PFSK-1 (cell line): Measurements from ENCODE around the gene AQP7.

Experiments used
- FOXP2 ChIP-seq: optimal IDR thresholded peaks from 2 replicates; pipeline ENCODE3; 2011; ENCODE audit warnings: borderline replicate concordance, control low read depth, inconsistent platforms; ENCODE audit not compliant: insufficient read depth; ENCODE audit errors: extremely low read length, extremely low read depth
- POLR2AphosphoS5 ChIP-seq: IDR thresholded peaks from 2 replicates; pipeline ENCODE4 v1.6.1; 2012; ENCODE audit warnings: low read depth, mild to moderate bottlenecking, control low read depth, low read length, moderate library complexity
- REST ChIP-seq, 2 experiments: IDR thresholded peaks; 2 replicates each; pipeline versions ENCODE4 v1.6.1 to v1.8.0; 2011 to 2012; ENCODE audit warnings: low read depth in 2 of 2, low read length in 2 of 2, control low read depth in 1 of 2, inconsistent platforms in 1 of 2, mild to moderate bottlenecking in 1 of 2, moderate library complexity in 1 of 2; ENCODE audit not compliant: insufficient read depth in 1 of 2
- SIN3A ChIP-seq: IDR thresholded peaks from 2 replicates; pipeline ENCODE4 v1.6.1; 2012; ENCODE audit warnings: mild to moderate bottlenecking, low read length, moderate library complexity, borderline replicate concordance; ENCODE audit not compliant: insufficient read depth
- TAF1 ChIP-seq: IDR thresholded peaks from 2 replicates; pipeline ENCODE4 v1.6.1; 2012; ENCODE audit warnings: low read length, control low read depth, borderline replicate concordance; ENCODE audit not compliant: insufficient read depth

AQP7 gene

GRCh38 chr9:33408087-33408486, 5.7 kb upstream of the AQP7 start:
- TF ChIP-seq FOXP2 (no peak), SIN3A (no peak), REST (IDR thresholded peaks at IDR 0.05; ENCODE audit: insufficient read depth in 1 of 2, low read depth in 2 of 2, low read length in 2 of 2) (no peak), POLR2AphosphoS5 (no peak), TAF1 (no peak)

DNA sequence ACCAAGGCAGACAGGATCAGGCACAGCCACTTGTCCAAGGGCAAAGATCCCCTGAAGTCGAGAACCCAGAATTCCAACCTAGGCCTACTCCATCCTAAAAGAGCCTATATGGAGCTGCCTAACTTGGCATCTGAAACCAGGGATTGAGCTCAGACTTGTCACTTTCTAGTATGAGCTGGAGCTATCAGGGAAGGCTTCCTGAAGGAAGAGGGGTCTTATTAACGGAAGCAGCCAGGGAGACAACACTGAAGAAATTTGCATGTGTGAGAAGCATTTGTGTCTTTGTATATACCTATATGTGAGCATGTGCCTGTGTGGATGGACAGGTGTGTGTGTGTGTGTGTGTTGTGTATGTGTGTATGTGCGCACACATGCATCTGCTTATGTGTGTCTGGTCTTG, 4.7 kb upstream of the AQP7 start:
- TF ChIP-seq REST (IDR thresholded peaks at IDR 0.05; ENCODE audit: insufficient read depth in 1 of 2, low read depth in 2 of 2, low read length in 2 of 2), result no peak

DNA sequence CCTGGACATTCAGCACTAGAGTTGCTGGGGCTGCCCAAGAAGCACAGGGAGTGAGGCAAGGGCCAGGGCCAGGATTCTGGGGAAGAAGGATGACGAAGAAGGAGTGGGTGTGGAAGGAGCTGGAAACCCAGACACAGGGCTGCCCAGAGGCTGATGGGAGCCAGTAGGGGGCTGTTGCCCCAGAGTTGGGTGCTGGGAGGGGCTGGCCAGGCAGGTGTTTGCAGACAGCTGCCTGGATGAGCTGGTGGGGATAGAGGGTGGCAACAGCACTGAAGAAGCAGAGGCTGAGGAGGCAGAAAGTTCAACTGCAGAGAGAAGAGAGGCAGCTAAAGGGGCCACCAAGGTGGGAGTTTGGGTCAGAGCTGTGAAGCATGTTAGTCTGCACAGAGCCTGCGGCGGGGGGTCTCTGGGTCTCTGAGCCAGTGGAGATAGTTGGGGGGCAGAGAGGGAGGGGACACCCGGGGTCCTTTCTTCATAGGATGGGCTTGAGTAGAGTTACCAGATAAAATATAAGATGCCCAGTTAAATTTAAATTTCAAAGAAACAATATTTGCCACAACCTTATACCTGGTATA, 2.5 kb upstream of the AQP7 start:
- TF ChIP-seq REST (IDR thresholded peaks at IDR 0.05; ENCODE audit: insufficient read depth in 1 of 2, low read depth in 2 of 2, low read length in 2 of 2) (no peak), POLR2AphosphoS5 (no peak), FOXP2 (no peak), SIN3A (no peak), TAF1 (no peak)

- TF ChIP-seq REST (IDR thresholded peaks at IDR 0.05; ENCODE audit: insufficient read depth in 1 of 2, low read depth in 2 of 2, low read length in 2 of 2), result no peak
- TF ChIP-seq SIN3A, result no peak
- no peak for TF ChIP-seq FOXP2
- no peak for TF ChIP-seq TAF1
- no peak for TF ChIP-seq POLR2AphosphoS5
Measured at GRCh38 chr9:33403941-33404787, 1.8 kb upstream of the AQP7 start.

DNA sequence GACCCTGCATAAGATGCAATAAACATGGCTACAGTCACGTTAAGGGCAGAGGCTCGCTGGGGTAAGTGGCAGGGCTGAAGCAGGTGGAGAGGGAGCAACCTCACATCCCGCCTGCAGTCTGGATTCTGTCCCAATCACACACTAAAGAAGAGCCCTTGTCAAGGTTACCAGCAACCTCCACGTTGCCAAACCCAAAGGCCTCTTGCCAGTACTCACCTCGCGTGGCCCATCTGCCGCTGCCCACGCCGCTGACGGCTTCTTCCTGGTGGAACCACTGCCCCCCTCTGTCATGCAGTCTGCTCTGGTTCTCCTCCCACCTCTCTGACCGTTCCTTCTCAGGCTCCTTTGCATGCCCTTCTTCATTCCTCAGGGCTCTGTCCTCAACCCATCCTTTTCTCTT, 8.8 kb downstream of the AQP7 start:
- TF ChIP-seq POLR2AphosphoS5 (no peak), TAF1 (no peak), FOXP2 (no peak), SIN3A (no peak), REST (IDR thresholded peaks at IDR 0.05; ENCODE audit: insufficient read depth in 1 of 2, low read depth in 2 of 2, low read length in 2 of 2) (no peak)
